ENCODE results near the gene SLCO4A1.

- TF ChIP-seq, protein P1, sequence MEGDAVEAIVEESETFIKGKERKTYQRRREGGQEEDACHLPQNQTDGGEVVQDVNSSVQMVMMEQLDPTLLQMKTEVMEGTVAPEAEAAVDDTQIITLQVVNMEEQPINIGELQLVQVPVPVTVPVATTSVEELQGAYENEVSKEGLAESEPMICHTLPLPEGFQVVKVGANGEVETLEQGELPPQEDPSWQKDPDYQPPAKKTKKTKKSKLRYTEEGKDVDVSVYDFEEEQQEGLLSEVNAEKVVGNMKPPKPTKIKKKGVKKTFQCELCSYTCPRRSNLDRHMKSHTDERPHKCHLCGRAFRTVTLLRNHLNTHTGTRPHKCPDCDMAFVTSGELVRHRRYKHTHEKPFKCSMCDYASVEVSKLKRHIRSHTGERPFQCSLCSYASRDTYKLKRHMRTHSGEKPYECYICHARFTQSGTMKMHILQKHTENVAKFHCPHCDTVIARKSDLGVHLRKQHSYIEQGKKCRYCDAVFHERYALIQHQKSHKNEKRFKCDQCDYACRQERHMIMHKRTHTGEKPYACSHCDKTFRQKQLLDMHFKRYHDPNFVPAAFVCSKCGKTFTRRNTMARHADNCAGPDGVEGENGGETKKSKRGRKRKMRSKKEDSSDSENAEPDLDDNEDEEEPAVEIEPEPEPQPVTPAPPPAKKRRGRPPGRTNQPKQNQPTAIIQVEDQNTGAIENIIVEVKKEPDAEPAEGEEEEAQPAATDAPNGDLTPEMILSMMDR (IDR thresholded peaks at IDR 0.05; ENCODE audit: low read depth, low read length, poor library complexity, severe bottlenecking), result no peak
- no peak for TF ChIP-seq EZH2phosphoT487 (IDR thresholded peaks at IDR 0.05; ENCODE audit: borderline replicate concordance, low read length)
These were observed 66.6 kb downstream of the SLCO4A1 start, which contains the start of gene NTSR1 for GRCh38 chr20:62708591-62709536.

Data from DOHH2 (cell line).